Epithelial cell of esophagus (primary cell): ENCODE results near the gene CFAP57.

ENCODE experiments used
- DNase-seq: peaks from one replicate; pipeline ENCODE4 v3.0.0; 2010; ENCODE audit warnings: low read depth
- H3K4me3 ChIP-seq: 2 replicates; pipeline ENCODE4 v1.5.1; 2011; ENCODE audit warnings: mild to moderate bottlenecking, low read length, control low read depth
- TF ChIP-seq, protein P1 (sequence below): IDR thresholded peaks from 2 replicates; pipeline ENCODE4 v1.5.1; 2011; ENCODE audit warnings: low read depth, mild to moderate bottlenecking, low read length, control low read depth, inconsistent platforms; ENCODE audit not compliant: insufficient read depth; ENCODE audit errors: missing control alignments

CFAP57 gene

DNA sequence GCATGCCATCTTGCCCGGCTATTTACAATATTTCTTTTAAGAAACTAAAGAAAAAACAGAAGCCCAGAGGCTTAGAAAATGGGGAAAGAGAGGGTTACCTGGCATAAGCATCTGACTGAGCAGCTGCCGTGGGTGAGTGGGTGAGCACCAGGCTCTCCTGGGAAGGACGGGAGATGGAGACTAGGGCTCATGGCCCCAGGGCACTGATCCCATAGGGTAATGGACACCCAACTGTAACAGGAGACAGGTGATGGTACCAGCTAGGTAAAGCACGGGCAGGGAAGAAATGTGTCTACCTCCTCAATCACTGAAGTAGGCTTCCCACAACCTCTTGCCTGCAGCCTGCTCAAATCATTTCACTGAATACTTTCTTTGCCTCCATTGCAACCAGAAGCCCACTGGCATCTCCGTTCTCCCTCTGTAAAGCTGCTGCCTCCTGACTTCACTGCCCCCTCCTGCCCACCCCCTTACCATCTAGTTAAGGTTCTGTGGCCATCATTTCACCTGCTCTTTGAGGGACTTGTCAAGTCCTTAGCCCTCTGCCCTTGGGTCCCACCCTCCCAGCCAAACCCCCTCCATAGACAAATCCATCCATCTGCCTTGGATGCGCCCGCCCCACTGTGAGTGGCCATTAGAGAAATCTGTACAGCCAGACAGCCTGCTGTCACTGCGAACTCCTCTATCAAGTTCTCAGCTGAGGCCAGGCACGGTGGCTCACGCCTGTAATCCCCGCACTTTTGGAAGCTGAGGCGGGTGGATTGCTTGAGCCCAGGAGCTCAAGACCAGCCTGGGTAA lies 103.9 kb downstream of the CFAP57 start:
- TF ChIP-seq, protein P1, sequence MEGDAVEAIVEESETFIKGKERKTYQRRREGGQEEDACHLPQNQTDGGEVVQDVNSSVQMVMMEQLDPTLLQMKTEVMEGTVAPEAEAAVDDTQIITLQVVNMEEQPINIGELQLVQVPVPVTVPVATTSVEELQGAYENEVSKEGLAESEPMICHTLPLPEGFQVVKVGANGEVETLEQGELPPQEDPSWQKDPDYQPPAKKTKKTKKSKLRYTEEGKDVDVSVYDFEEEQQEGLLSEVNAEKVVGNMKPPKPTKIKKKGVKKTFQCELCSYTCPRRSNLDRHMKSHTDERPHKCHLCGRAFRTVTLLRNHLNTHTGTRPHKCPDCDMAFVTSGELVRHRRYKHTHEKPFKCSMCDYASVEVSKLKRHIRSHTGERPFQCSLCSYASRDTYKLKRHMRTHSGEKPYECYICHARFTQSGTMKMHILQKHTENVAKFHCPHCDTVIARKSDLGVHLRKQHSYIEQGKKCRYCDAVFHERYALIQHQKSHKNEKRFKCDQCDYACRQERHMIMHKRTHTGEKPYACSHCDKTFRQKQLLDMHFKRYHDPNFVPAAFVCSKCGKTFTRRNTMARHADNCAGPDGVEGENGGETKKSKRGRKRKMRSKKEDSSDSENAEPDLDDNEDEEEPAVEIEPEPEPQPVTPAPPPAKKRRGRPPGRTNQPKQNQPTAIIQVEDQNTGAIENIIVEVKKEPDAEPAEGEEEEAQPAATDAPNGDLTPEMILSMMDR: no peak
- DNase-seq: no peak

DNA sequence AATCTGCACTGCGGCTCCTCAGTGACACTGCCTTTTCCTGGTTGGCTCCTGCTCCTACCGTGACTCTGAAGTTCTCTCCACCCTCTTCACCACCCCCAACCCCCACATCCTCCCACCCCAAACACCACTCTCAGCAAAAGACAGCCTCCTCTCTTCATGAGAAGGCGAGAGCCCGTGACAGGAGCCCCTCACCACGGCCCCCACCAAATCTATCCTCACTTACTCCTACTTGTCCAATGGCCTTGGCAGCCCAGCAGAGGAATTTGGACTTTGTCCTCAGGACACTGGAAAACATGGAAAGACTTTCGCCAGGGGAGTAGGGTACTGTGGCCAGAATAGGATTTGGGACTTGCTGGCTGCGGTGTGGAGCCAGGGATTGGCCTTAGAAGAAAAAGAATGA lies 104.5 kb downstream of the CFAP57 start:
- TF ChIP-seq, protein P1: no peak
- H3K4me3 ChIP-seq: no peak overlapping the region
- DNase-seq: no peak

More for the DNA sequence above, 103.9 kb downstream of the CFAP57 start:
- no peak overlapping the region for H3K4me3 ChIP-seq

DNA sequence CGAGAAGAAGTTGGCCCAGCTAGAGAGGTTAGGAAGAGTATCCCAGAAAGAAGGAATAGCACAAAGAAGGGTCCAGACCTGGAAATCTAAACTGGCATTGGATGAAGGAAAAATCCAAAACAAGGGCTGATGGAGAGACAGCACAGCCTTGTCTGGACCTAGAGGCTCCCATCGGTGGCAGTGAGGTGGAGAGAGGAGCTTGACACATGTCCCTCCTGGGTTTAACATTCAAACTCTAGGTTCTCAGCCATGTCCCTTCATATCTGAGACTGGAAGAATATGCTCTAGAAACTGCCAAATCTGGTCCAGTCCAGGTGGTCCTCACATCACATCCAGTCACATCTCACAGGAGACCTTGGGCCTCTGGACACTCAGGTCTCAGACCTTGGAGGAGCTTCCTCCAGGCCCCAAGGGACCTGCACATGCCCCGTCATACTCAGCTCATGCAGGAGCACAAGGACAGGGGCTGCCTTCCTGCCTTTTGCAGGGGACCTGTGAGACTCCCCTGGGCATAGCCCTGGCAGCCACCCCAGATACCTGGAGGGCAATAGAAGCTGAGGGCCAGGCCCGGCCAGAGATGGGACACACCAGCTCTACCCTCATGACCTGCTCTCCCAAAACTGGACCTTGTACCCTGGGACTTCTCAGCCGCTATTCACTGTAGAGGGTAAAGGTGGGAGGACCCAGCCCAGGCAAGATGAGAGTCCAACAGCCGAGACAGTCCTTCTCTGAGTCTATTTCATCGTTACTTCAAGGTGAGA lies 105.2 kb downstream of the CFAP57 start:
- H3K4me3 ChIP-seq: no peak overlapping the region
- TF ChIP-seq, protein P1: no peak
- no peak for DNase-seq

DNA sequence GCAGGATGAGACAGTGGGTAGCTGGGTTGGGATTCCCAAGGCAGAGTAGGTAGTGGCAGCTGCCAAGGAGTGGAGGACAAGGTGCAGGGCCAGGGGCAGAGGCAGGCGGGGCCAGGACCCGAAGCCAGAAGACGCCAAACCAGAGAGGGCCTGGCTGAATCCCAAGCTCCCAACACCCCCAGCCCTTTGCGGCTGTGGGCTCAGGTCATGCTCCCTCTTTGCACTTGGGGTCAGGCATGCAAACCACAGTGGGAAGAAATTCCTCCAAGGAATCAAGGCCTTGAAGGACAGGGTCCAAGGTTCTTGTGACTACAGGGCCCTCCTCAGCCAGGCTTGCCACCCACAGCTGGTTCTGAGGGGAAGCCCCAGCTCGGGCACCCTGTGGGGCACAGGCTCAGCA lies 107.0 kb downstream of the CFAP57 start:
- no peak for DNase-seq
- no peak overlapping the region for H3K4me3 ChIP-seq
- TF ChIP-seq, protein P1: no peak

DNA sequence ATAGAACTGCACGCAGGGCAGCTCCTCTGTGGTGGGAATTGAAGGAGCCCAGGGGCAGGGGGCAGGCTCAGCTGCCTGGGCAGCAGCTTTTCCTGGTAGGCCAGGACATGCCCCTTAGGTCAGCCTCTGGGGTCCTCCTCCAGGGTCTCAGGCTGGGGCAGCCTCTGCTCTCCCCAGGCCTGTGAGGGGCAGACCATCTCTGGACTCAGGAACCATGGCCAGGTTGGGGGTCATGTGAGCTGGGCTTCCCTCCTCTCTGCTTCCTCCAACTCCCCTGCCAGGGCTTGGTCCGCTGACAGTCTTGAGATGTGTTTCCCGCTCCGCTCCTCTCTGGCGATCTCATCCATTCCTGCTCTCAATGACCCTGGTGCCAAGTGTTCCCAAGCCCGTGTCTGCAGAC lies 107.5 kb downstream of the CFAP57 start:
- TF ChIP-seq, protein P1: no peak
- no peak overlapping the region for H3K4me3 ChIP-seq
- no peak for DNase-seq

DNA sequence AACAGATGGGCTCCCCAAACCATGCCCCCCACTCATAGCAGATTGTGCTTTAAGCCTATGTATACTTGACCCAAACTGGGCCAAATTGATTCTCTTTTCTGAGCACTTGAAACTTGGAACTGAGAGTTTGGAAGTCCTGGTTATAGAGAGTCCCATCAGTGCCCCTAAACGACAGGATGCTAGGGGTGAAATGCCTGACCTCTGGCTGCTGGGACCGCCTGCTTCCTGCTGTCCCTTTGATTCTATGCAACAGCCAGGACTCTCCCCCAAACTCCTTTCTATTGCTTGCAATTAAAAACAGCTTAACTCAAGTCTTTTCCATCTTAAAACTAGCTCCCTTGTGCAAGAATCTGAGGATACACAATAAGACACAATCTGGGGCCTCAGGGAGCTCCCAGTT lies 108.6 kb downstream of the CFAP57 start:
- no peak overlapping the region for H3K4me3 ChIP-seq
- no peak for DNase-seq
- TF ChIP-seq, protein P1: no peak
